AG04450 (cell line): ENCODE results near the gene ZNF296. TPM values are rescaled to one million over a fixed set of nuclear protein-coding genes. Genes with fewer than 3 reads are reported as not detected.

Source experiments
- CTCF ChIA-PET: fragments of 300-600, 350-600 bp; formaldehyde crosslinking; extraction: SDS; loops from one replicate; lab custom pipeline; 2022; ENCODE audit warnings: antibody characterized with exemption, inconsistent platforms; lab: Charles Lee
- POLR2A ChIA-PET: fragments of 350-600 bp; formaldehyde crosslinking; extraction: SDS; loops from one replicate; lab custom pipeline; 2021; ENCODE audit warnings: antibody characterized with exemption, inconsistent platforms; lab: Yijun Ruan, JAX
- DNase-seq: peaks from one replicate; pipeline ENCODE4 v3.0.0-alpha.2; 2011; ENCODE audit warnings: low read depth, low spot score
- H3K27ac ChIP-seq: one replicate; pipeline ENCODE4 v1.5.1; 2012; ENCODE audit warnings: low read depth, low read length, control low read depth
- H3K27me3 ChIP-seq: one replicate; pipeline ENCODE4 v1.6.0; 2012; ENCODE audit warnings: low read length; ENCODE audit not compliant: control insufficient read depth, insufficient read depth
- H3K4me3 ChIP-seq: 2 replicates; pipeline ENCODE4 v1.5.1; 2011; ENCODE audit warnings: mild to moderate bottlenecking, low read depth, low read length, control low read depth
- H3K9me3 ChIP-seq: 2 replicates; pipeline ENCODE4 v1.5.1; 2012; ENCODE audit warnings: low read length; ENCODE audit not compliant: control insufficient read depth, insufficient read depth
- CTCF ChIP-seq: IDR thresholded peaks from 2 replicates; pipeline ENCODE4 v1.5.1; 2011; ENCODE audit warnings: low read depth, low read length, control low read depth, inconsistent platforms
- polyA plus RNA-seq: library from polyadenylated mRNA; depleted of rRNA; stranded (reverse); fragments of >200 nt; gene quantifications from 2 replicates; pipeline ENCODE4 v1.2.3, GENCODE V29; 2011

The ZNF296 gene
- polyA plus RNA-seq, 1 experiment, result not detected

- ChIA-PET POLR2A (interaction anchor here (0.8 to 1.5 kb wide), 2 partner anchors 33 to 106 kb away, joined by 3 to 5 read pairs; partner anchors contain the start of genes BLOC1S3, CLASRP and TRAPPC6A), CTCF (no interaction called here)
- Histone ChIP-seq H3K4me3 (no peak overlapping the region), H3K27ac (no peak overlapping the region), H3K27me3 (no peaks in the 10 kb centered on the region), H3K9me3 (no peaks in the 10 kb centered on the region)
- no peak for TF ChIP-seq CTCF
- no peak for DNase-seq
These were observed 4.1 kb downstream of the ZNF296 start for GRCh38 chr19:45071969-45072790.

DNA sequence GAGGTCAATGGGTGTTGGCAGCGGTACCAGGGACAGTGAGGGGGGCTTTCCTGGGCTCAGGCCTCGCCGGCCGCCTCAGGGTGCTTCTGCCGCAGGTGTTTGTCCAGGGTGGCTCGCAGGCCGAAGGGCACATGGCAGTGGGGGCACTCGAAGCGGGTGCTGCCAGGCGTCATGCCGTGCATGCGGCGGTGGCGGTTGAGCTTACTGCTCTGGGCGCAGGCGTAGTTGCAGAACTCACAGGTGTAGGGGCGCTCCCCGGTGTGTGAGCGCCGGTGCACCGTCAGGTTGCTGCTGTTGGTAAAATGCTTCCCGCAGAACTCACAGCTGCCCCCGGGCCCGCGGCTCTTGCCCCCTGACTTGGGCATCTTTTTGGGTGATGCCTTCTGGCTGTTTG, 4.7 kb downstream of the ZNF296 start:
- no peak for TF ChIP-seq CTCF
- DNase-seq, result no peak
- POLR2A ChIA-PET, result interaction anchor here (1.5 kb wide), 1 partner anchor 32 kb away, joined by 5 read pairs; the partner anchor contains the start of gene CLASRP

DNA sequence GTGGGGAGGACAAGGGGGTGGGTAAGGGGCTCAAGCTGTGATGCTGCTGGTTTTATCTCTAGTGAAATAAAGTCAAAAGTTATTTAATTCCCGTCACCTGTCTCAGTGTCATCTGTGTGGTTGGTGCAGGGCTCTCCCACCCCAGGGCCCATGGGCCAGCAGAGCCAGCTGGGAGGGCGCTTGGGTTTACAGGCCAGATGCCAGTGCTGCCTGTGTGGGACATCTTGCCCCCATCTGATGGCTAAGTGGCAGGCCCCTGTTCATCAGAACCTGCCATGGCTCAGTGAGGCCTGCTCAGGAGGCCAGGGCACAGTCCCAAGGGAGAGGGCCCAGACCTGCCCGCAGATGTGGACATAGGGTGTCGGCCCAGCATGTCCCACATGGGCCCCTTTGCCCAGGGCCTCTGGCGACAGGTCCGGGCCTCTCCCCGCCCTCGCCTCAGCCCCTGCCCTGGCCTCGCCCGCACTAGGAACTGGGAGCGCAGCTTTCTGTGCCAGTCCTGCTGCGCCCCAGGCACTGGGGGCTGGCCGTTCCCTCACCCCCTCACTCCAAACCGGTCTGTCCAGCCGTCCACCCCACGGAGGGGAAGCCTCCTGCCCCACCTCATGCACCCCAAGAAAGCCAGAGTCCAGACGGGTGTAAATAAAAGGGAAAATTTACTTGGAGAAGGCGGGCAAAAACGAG, 5.3 kb downstream of the ZNF296 start:
- DNase-seq, result no peak
- CTCF ChIA-PET, result no interaction called here
- no peak for TF ChIP-seq CTCF
- Histone ChIP-seq H3K4me3 (no peak overlapping the region), H3K27ac (no peak overlapping the region), H3K9me3 (no peaks in the 10 kb centered on the region), H3K27me3 (no peaks in the 10 kb centered on the region)
- POLR2A ChIA-PET, result no interaction called here

More for the DNA sequence above, 4.7 kb downstream of the ZNF296 start:
- H3K4me3 ChIP-seq, result no peak overlapping the region
- no peaks in the 10 kb centered on the region for H3K9me3 ChIP-seq
- H3K27me3 ChIP-seq, result no peaks in the 10 kb centered on the region
- no peak overlapping the region for H3K27ac ChIP-seq
- CTCF ChIA-PET, result no interaction called here

DNA sequence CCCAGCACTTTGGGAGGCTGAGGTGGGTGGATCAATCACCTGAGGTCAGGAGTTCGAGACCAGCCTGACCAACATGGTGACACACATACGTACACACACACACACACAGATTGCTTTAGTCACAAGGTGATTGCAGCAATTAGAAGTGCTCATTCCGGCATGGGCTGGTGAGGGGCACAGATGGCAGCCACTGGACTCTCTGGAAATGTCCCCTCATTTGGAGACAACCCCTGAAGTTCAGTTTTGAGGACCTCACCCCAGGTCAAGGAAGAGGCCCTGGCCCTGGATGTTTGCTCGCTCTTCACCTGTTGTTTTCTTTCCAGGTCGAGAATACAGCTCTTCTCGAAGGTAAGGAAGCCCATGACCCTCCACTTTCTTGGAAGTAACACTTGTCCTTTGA, 6.1 kb downstream of the ZNF296 start:
- TF ChIP-seq CTCF, result no peak
- no peaks in the 10 kb centered on the region for H3K27me3 ChIP-seq
- POLR2A ChIA-PET, result no interaction called here
- no peak overlapping the region for H3K4me3 ChIP-seq
- DNase-seq, result no peak
- no peak overlapping the region for H3K27ac ChIP-seq
- CTCF ChIA-PET, result no interaction called here
- no peaks in the 10 kb centered on the region; the same call in 1 of the 2 replicates for H3K9me3 ChIP-seq

GRCh38 chr19:45069056-45069455, 7.2 kb downstream of the ZNF296 start:
- CTCF ChIA-PET, result interaction anchor here (1.1 kb wide), 1 partner anchor 9 kb away, joined by 9 read pairs; no protein-coding TSS in a partner anchor
- Histone ChIP-seq H3K9me3 (no peaks in the 10 kb centered on the region; the same call in 1 of the 2 replicates), H3K4me3 (no peak overlapping the region), H3K27me3 (no peaks in the 10 kb centered on the region), H3K27ac (no peak overlapping the region)
- POLR2A ChIA-PET, result no interaction called here
- TF ChIP-seq CTCF, result no peak
- no peak for DNase-seq
